H1 (cell line): ENCODE measurements around the gene COQ7. TPM values are rescaled to one million over a fixed set of nuclear protein-coding genes. Genes with fewer than 3 reads are reported as not detected.
A peak's percentile ranks its signal among the peaks of the same experiment; 100 is the strongest.

Experiments used
- CTCF ChIA-PET: fragments of 300-600 bp; sonication (Branson Sonifier 250); formaldehyde crosslinking; loops from one replicate; lab custom pipeline; 2021; ENCODE audit not compliant: partially characterized antibody; lab: Charles Lee
- POLR2A ChIA-PET: fragments of 300-600 bp; sonication (Branson Sonifier 250); formaldehyde crosslinking; loops from one replicate; lab custom pipeline; 2021; ENCODE audit warnings: inconsistent platforms; ENCODE audit not compliant: partially characterized antibody; lab: Charles Lee
- DNase-seq, 2 experiments: peaks; one replicate each; pipeline versions ENCODE4 v3.0.0 to v3.0.0-alpha.2; 2010 to 2022; ENCODE audit warnings: low spot score in 2 of 2, low read depth in 1 of 2, mixed read lengths in 1 of 2
- FAIRE-seq: peaks from 2 replicates; lab custom pipeline; 2011; peaks lifted over from hg19 to GRCh38; lab: Jason Lieb, UNC
- H2AFZ ChIP-seq: 2 replicates; pipeline ENCODE4 v1.8.1; 2012; ENCODE audit warnings: low read length, inconsistent platforms
- H2AK5ac ChIP-seq: 2 replicates; pipeline ENCODE4 v1.6.1; 2013; ENCODE audit warnings: low read depth, low read length
- H2BK120ac ChIP-seq: replicated peaks from 2 replicates; pipeline ENCODE3; 2013; ENCODE audit warnings: low read depth, low read length, inconsistent platforms
- H2BK12ac ChIP-seq: 2 replicates; pipeline ENCODE4 v1.6.1; 2013; ENCODE audit warnings: low read depth, low read length
- H2BK15ac ChIP-seq: 2 replicates; pipeline ENCODE4 v1.6.1; 2013; ENCODE audit warnings: low read length
- H2BK20ac ChIP-seq: 2 replicates; pipeline ENCODE4 v1.6.1; 2013; ENCODE audit warnings: low read length
- H2BK5ac ChIP-seq: 2 replicates; pipeline ENCODE4 v1.6.1; 2013; ENCODE audit warnings: low read depth, low read length
- H3K14ac ChIP-seq: 2 replicates; pipeline ENCODE4 v1.6.1; 2013; ENCODE audit warnings: inconsistent platforms; ENCODE audit not compliant: insufficient read length
- H3K18ac ChIP-seq: 2 replicates; pipeline ENCODE4 v1.6.1; 2013; ENCODE audit warnings: low read length; ENCODE audit errors: extremely low read depth
- H3K23ac ChIP-seq: 2 replicates; pipeline ENCODE4 v1.6.1; 2013; ENCODE audit warnings: inconsistent platforms; ENCODE audit not compliant: insufficient read length
- H3K23me2 ChIP-seq: 2 replicates; pipeline ENCODE4 v1.6.1; 2013; ENCODE audit warnings: low read depth, low read length
- H3K27ac ChIP-seq: 2 replicates; pipeline ENCODE4 v1.6.1; 2011; ENCODE audit warnings: low read depth, low read length, inconsistent platforms
- H3K27me3 ChIP-seq, 4 experiments: replicated peaks in 1 of 4; 1 replicate in 1 of 4; 2 replicates in 3 of 4; pipeline versions ENCODE4 v1.6.1 to v1.8.1; 2011 to 2013; ENCODE audit warnings: low read length in 3 of 4, mild to moderate bottlenecking in 3 of 4, inconsistent platforms in 2 of 4, mixed read lengths in 2 of 4, moderate library complexity in 1 of 4; ENCODE audit not compliant: control insufficient read depth in 3 of 4, insufficient read depth in 3 of 4; ENCODE audit errors: extremely low read depth in 1 of 4
- H3K36me3 ChIP-seq, 4 experiments: 2 replicates each; pipeline versions ENCODE4 v1.6.1 to v1.8.1; 2011 to 2013; ENCODE audit warnings: mild to moderate bottlenecking in 4 of 4, low read length in 3 of 4, moderate library complexity in 2 of 4, control low read depth in 1 of 4, inconsistent platforms in 1 of 4; ENCODE audit not compliant: insufficient read depth in 4 of 4, control insufficient read depth in 2 of 4
- H3K4ac ChIP-seq: replicated peaks from 2 replicates; pipeline ENCODE3; 2013; ENCODE audit warnings: low read length, low read depth, mixed read lengths, inconsistent platforms; ENCODE audit not compliant: insufficient read length
- H3K4me1 ChIP-seq, 4 experiments: replicated peaks in 1 of 4; 1 replicate in 1 of 4; 2 replicates in 3 of 4; pipeline versions ENCODE4 v1.6.1 to v1.8.1; 2011 to 2013; ENCODE audit warnings: low read length in 3 of 4, inconsistent platforms in 2 of 4, mixed read lengths in 1 of 4; ENCODE audit not compliant: insufficient read depth in 4 of 4, control insufficient read depth in 3 of 4
- H3K4me2 ChIP-seq, 2 experiments: 2 replicates each; pipeline versions ENCODE4 v1.6.1 to v1.8.1; 2011 to 2013; ENCODE audit warnings: low read depth in 2 of 2, low read length in 2 of 2, control low read depth in 1 of 2, inconsistent platforms in 1 of 2, mild to moderate bottlenecking in 1 of 2; ENCODE audit not compliant: insufficient read depth in 1 of 2
- H3K4me3 ChIP-seq, 4 experiments: fragments of 200-600, 300-600 bp in 1 of 4; sonication (generic), shearing (Covaris generic), sonication (Bioruptor Twin) in 1 of 4; 2 replicates each; pipeline versions ENCODE4 v1.5.1 to v1.8.1; 2011 to 2016; ENCODE audit warnings: low read length in 4 of 4, low read depth in 3 of 4, control low read depth in 2 of 4, inconsistent platforms in 2 of 4, mild to moderate bottlenecking in 2 of 4, mixed read lengths in 1 of 4, moderate library complexity in 1 of 4; ENCODE audit not compliant: insufficient read depth in 2 of 4; ENCODE audit errors: extremely low read depth in 1 of 4
- H3K56ac ChIP-seq: replicated peaks from 2 replicates; pipeline ENCODE3; 2013; ENCODE audit warnings: low read depth, mild to moderate bottlenecking, mixed read lengths, low read length, inconsistent platforms; ENCODE audit not compliant: insufficient read length
- H3K79me1 ChIP-seq: 2 replicates; pipeline ENCODE4 v1.6.1; 2013; ENCODE audit warnings: low read depth, low read length, control low read depth
- H3K79me2 ChIP-seq, 2 experiments: 2 replicates each; pipeline versions ENCODE4 v1.6.1 to v1.8.1; 2012 to 2013; ENCODE audit warnings: low read length in 2 of 2, mild to moderate bottlenecking in 2 of 2, inconsistent platforms in 1 of 2; ENCODE audit not compliant: insufficient read depth in 2 of 2, control insufficient read depth in 1 of 2
- H3K9ac ChIP-seq, 4 experiments: replicated peaks in 1 of 4; 1 replicate in 1 of 4; 2 replicates in 3 of 4; pipeline versions ENCODE4 v1.6.1 to v1.8.1; 2011 to 2013; ENCODE audit warnings: low read depth in 3 of 4, low read length in 3 of 4, control low read depth in 2 of 4, mild to moderate bottlenecking in 2 of 4, moderate library complexity in 2 of 4, inconsistent platforms in 1 of 4; ENCODE audit errors: extremely low read depth in 1 of 4
- H3K9me3 ChIP-seq, 2 experiments: 2 replicates each; pipeline versions ENCODE4 v1.6.1 to v1.8.1; 2012 to 2013; ENCODE audit warnings: mild to moderate bottlenecking in 2 of 2, moderate library complexity in 2 of 2, control low read depth in 1 of 2, inconsistent platforms in 1 of 2, low read depth in 1 of 2, low read length in 1 of 2, mixed read lengths in 1 of 2; ENCODE audit not compliant: insufficient read depth in 2 of 2
- H4K20me1 ChIP-seq, 2 experiments: replicated peaks in 1 of 2; 2 replicates each; pipeline versions ENCODE3 to v1.8.1; 2011 to 2013; ENCODE audit warnings: inconsistent platforms in 2 of 2, low read length in 2 of 2, mild to moderate bottlenecking in 1 of 2; ENCODE audit not compliant: insufficient read depth in 2 of 2, control insufficient read depth in 1 of 2
- H4K5ac ChIP-seq: 2 replicates; pipeline ENCODE4 v1.6.1; 2013; ENCODE audit warnings: low read length, low read depth, mixed read lengths, inconsistent platforms; ENCODE audit not compliant: insufficient read length
- H4K8ac ChIP-seq: 2 replicates; pipeline ENCODE4 v1.8.0; 2013; ENCODE audit warnings: mild to moderate bottlenecking, moderate library complexity, low read length, inconsistent platforms; ENCODE audit not compliant: insufficient read depth; ENCODE audit errors: extremely low read depth
- H4K91ac ChIP-seq: replicated peaks from 2 replicates; pipeline ENCODE3; 2013; ENCODE audit warnings: low read length, mixed read lengths, inconsistent platforms; ENCODE audit not compliant: insufficient read length
- MAX ChIP-seq: IDR thresholded peaks from 2 replicates; pipeline ENCODE4 v1.6.1; 2012; ENCODE audit warnings: inconsistent platforms
- RBBP5 ChIP-seq: IDR thresholded peaks from 2 replicates; pipeline ENCODE4 v1.7.1; 2012; ENCODE audit warnings: low read depth, mild to moderate bottlenecking, inconsistent platforms, low read length, moderate library complexity, borderline replicate concordance
- SRF ChIP-seq: IDR thresholded peaks from 2 replicates; pipeline ENCODE4 v1.6.1; 2011; ENCODE audit warnings: mild to moderate bottlenecking, low read depth, low read length, moderate library complexity
- WGBS, 2 experiments: shearing (Covaris generic) in 1 of 2; methylation state at CpG; one replicate each; pipeline versions ENCODE4 v1.1.6 to v1.1.7; 2013 to 2015; ENCODE audit warnings: low lambda C conversion rate in 2 of 2, mixed read lengths in 2 of 2, inconsistent platforms in 1 of 2, low coverage in 1 of 2, missing lambda C conversion rate in 1 of 2; ENCODE audit not compliant: insufficient replicate concordance in 2 of 2, insufficient coverage in 1 of 2, insufficient read length in 1 of 2; ENCODE audit errors: extremely low coverage in 1 of 2, missing lambda C conversion rate in 1 of 2; 5-methylcytosine and 5-hydroxymethylcytosine counted together
- polyA plus RNA-seq, 7 experiments: library from polyadenylated mRNA; depleted of rRNA in 3 of 7; stranded (reverse) in 5 of 7; unstranded in 2 of 7; fragments of >200 nt in 5 of 7; fragments of 200-250 nt in 2 of 7; gene quantifications; 1 replicate in 5 of 7; 2 replicates in 1 of 7; 4 replicates in 1 of 7; pipeline versions ENCODE4 v1.2.1 to v1.2.3, GENCODE V29; 2011 to 2013; ENCODE audit warnings: missing spikeins in 2 of 7, mixed read lengths in 2 of 7
- total RNA-seq: library from RNA; stranded (reverse); fragmentation: NEBNext Ultra II Directional; extraction: Animal tissue kit (Norgen Biotek cat#: 25700); gene quantifications from 2 replicates; pipeline ENCODE4 v1.2.1, GENCODE V29; 2021

COQ7 gene
- total and polyA plus RNA-seq, 2 of the 8 experiments (the other 6 are each of a cell fraction or from before 2014, with no cell fraction given), result 7.1 to 15.2 TPM

DNA sequence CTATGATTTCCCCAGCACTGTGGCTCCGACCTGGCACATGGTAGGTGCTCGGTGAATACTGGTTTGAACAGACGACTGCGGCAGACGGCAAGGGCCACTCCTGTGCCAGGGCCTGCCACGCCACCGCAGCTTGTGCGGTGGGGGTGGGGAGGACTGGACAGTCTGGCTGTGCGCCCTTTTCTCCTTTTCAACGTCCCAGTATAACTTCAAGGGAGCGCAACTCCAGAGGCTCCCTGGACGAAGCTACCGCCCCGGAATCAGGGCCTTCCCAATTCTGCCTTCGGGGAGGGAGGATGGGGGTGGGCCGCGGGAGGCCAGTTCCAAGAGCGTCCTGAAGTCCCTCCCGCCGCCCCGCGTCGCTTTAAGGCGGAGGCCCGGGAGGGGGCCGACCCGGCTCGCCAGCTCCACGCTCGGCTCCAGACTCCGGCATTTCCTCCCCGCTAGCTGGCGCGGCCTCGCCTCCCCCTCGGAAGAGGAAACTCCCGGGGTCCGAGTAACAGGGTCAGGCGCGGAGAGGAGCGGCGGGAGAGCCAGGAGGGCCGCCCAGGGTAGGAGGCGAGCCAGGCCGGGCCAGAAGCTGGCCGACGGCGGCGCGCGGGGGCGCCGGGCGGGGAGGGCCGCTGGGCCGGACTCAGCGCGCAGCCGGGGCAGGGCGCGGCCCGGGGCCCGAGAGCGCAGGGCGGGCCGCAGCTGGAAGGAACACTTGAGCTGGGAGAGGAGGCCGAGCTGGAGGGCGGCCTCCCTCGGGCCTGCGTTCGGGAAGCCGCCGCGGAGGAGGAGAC, 46.4 kb downstream of the COQ7 start, which contains the start of gene ITPRIPL2:
Gene ITPRIPL2, plus strand, starts transcription at position 388 of the 782 bp plus-strand sequence. CDS start 498 bp downstream, outside the sequence.
- H2BK15ac ChIP-seq, result peak within 1 kb of the TSS; percentile 81; the same call in 1 of the 2 replicates
- TF ChIP-seq SRF (no peak), RBBP5 (peak; percentile 37; the same call in 1 of the 2 replicates), MAX (peak; percentile 47)
- H3K18ac ChIP-seq, result peak within 1 kb of the TSS; percentile 60
- no peak within 1 kb of the TSS for H4K5ac ChIP-seq
- DNase-seq (peak in 1 of 2 experiments; percentile 74), FAIRE-seq (no peak)
- no peaks in the 10 kb centered on the region for H3K79me1 ChIP-seq
- POLR2A ChIA-PET, result interaction anchor here (1.6 to 2.0 kb wide), 2 partner anchors 10 to 28 kb away, joined by 4 to 8 read pairs; no protein-coding TSS in a partner anchor
- H2AK5ac ChIP-seq, result 0 out of 2 replicates have a peak within 1 kb of the TSS, but pooled peaks have one; percentile 15
- peaks cover 0 to 3% of the 10 kb centered on the region in 2 experiments; a peak in 1 of 4 replicates for H3K9me3 ChIP-seq
- CTCF ChIA-PET, result interaction anchor here (0.6 to 3.1 kb wide), 10 partner anchors 9 to 267 kb away, joined by 3 to 14 read pairs (median 4); no protein-coding TSS in a partner anchor
- peak within 1 kb of the TSS; percentile 84; the same call in 1 of the 2 replicates for H2BK12ac ChIP-seq
- no peak within 1 kb of the TSS for H3K14ac ChIP-seq
- H3K4me3 ChIP-seq, result peak within 1 kb of the TSS; percentile 42 to 68 (median 45)
- peak within 1 kb of the TSS; percentile 54 for H4K91ac ChIP-seq
- H3K56ac ChIP-seq, result no peak within 1 kb of the TSS
- peaks cover 5% of the 10 kb centered on the region; the same call in 1 of the 2 replicates for H3K23me2 ChIP-seq
- peak within 1 kb of the TSS; percentile 77 to 80 for H3K4me2 ChIP-seq
- peaks cover 14 to 30% (median 28%) of the 10 kb centered on the region in 4 experiments for H3K27me3 ChIP-seq
- H4K20me1 ChIP-seq, result peaks cover 0 to 3% of the 10 kb centered on the region in 2 experiments
- peak within 1 kb of the TSS; percentile 97 for H2AFZ ChIP-seq
- peak within 1 kb of the TSS; percentile 53 for H3K4ac ChIP-seq
- no peak within 1 kb of the TSS for H2BK20ac ChIP-seq
- no peaks in the 10 kb centered on the region for H3K79me2 ChIP-seq
- WGBS, 2 experiments, result 21% methylated on average over 37 of the region's 74 CpGs; no CpG with 5 or more reads in 1 of the 2 experiments
- H3K9ac ChIP-seq, result peak within 1 kb of the TSS in 2 of 4 experiments; percentile 1 to 71; a peak in 2 of 7 replicates
- no peak within 1 kb of the TSS for H3K27ac ChIP-seq
- peaks cover 5 to 12% (median 7%) of the 10 kb centered on the region in 4 experiments for H3K4me1 ChIP-seq
- peak within 1 kb of the TSS; percentile 95 for H4K8ac ChIP-seq
- H3K23ac ChIP-seq, result no peak within 1 kb of the TSS
- no peak within 1 kb of the TSS for H2BK120ac ChIP-seq
- H3K36me3 ChIP-seq, result peaks cover 0 to 3% (median 0%) of the 10 kb centered on the region in 4 experiments; a peak in 1 of 8 replicates
- no peak within 1 kb of the TSS; the same call in 1 of the 2 replicates for H2BK5ac ChIP-seq
